Fibroblast of villous mesenchyme (primary cell): ENCODE data around the gene SFXN5. TPM values are rescaled to one million over a fixed set of nuclear protein-coding genes. Genes with fewer than 3 reads are reported as not detected.

Source experiments
- DNase-seq: peaks from one replicate; pipeline ENCODE4 v3.0.0-alpha.2; 2010; ENCODE audit warnings: low read depth
- H3K4me3 ChIP-seq: 2 replicates; pipeline ENCODE4 v1.5.1; 2011; ENCODE audit warnings: low read depth, mild to moderate bottlenecking, low read length
- total RNA-seq: library from RNA; depleted of rRNA; stranded (reverse); fragments of >200 nt; gene quantifications from 2 replicates; pipeline ENCODE4 v1.2.3, GENCODE V29; 2012
- TF ChIP-seq, protein P1 (sequence below): IDR thresholded peaks from 2 replicates; pipeline ENCODE4 v1.5.1; 2012; ENCODE audit warnings: low read depth, mild to moderate bottlenecking, low read length; ENCODE audit not compliant: insufficient read depth

SFXN5 gene
- total RNA-seq, 1 donor = 12.1 TPM

DNA sequence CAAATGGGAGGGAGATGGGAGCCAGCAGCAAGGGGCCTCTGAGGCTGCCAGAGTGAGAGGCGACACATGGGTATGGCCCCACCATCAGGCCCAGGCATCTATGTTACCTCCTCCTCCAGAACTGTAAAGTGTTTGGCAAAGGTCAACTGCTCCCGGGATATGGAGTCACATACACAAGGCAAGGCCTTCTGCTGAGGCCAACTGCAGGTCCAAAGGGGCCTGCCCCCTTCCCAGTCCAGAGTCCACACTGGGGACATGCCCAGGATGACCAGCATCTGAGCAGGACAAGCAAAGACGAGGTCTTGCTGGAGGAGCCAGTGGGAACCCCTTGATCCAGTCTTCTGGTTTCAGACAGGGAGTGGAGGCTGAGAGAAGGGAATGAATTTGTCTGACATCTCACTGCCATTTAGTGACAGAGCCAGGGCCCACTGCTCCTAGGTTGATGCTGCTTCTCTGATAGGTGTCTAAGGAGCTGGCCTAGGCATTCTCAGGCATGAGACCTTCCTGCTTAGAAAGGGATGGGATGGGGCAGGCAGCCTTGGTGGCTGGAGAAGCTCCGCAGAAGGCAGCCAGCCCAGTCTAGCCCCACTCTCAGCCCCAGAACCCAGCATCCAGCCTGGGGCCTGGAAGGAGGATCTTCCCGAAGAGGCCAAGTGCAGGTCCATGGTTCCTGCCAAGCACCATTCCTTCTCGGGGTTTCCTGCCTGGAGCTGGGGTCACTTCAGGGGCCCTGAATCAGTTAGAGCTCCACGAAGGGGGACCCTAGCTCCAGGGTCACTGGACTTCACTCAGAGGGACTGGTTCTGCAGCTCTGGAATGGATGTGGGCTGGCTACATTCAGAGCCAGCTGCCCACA, 127.7 kb downstream of the SFXN5 start:
- no peak for DNase-seq
- H3K4me3 ChIP-seq = no peak overlapping the region
- TF ChIP-seq, protein P1, sequence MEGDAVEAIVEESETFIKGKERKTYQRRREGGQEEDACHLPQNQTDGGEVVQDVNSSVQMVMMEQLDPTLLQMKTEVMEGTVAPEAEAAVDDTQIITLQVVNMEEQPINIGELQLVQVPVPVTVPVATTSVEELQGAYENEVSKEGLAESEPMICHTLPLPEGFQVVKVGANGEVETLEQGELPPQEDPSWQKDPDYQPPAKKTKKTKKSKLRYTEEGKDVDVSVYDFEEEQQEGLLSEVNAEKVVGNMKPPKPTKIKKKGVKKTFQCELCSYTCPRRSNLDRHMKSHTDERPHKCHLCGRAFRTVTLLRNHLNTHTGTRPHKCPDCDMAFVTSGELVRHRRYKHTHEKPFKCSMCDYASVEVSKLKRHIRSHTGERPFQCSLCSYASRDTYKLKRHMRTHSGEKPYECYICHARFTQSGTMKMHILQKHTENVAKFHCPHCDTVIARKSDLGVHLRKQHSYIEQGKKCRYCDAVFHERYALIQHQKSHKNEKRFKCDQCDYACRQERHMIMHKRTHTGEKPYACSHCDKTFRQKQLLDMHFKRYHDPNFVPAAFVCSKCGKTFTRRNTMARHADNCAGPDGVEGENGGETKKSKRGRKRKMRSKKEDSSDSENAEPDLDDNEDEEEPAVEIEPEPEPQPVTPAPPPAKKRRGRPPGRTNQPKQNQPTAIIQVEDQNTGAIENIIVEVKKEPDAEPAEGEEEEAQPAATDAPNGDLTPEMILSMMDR = no peak

DNA sequence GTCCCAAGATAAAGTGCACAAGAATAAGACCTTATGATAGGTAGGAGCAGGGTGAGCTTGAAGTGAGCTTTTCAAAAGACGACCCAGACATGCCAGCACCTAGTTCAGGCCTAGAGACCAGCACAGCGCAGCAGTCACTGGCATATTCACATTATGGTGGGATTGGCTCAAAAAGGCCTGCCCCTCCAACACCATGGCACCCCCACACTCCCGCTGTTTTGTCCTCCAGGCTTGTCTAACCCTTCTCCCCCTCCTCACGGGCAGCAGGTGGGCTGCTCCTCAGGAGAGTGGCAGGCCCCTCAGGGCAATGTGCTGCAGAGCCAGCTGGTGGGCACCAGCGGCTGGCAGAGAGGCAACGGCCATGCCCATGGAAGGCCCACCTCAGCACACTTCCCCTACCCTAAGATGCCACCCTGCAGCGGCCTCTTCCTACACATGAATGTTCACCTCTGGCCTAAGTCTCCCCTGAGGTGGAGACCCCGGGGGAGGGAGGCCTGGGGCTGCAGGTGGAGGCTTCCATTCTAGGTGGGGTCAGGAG, 128.6 kb downstream of the SFXN5 start:
- no peak overlapping the region for H3K4me3 ChIP-seq
- no peak for DNase-seq
- TF ChIP-seq, protein P1 = no peak

DNA sequence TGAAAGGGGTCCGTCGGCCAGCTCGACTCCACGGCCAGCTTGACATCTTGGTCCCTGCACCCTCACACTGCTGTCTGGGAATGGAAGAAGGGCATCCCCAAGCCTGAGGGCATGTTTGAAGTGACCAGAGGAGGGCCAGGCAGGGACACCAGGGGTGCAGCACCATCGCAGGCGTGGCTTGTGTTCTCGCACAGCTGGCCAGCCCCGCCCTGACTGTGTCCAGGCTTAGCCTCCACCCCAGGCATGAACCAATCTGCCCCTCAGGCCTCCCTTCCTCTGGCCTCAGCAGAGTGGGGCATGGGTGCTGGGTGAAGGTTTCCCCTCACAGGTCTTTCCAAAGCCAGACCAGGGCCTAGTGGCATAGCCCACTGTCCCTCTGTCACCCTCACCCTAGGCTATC, 129.2 kb downstream of the SFXN5 start:
- TF ChIP-seq, protein P1 = no peak
- DNase-seq = no peak
- H3K4me3 ChIP-seq = no peak overlapping the region

DNA sequence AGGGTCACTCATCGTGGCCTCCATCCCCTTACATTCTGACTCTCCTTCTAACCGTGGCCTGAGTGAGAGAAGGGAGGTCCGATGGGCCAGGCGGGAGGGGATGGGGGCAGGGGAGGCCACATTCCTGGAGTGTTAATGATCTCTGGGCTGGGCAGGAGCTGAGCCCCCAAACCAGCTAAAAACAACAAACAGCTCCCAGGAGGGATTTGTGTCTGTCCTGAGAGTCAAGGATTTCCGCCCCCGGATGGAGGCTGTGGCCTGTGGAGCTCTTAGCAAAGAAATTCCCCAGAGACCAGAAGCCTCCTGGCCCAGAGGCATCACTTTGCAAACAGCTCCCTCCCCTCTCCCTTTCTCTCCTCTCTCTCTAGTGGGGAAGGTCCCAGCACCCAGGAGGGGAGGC, 130.7 kb downstream of the SFXN5 start:
- peak; percentile 20 for DNase-seq
- no peak overlapping the region for H3K4me3 ChIP-seq
- TF ChIP-seq, protein P1 = no peak

DNA sequence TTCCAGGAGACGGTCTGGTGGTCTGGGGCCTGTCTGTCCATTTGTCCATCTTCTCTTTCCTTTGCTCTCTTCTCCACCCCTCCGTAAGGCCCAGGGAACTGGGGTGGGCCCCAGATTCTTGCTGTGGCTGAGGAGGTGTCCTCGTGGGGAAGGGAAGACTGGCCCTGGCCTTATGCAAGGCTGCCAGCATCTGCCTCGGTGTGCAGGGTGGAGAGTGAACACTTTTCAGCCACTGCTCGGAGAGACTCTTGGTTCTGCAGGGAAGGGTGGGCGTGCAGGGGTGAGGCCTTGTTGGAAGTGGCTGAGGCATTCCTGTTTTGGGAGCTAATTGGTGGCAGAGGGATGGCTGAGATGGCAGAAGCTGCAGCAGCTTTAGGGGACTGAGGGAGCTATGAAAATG, 131.2 kb downstream of the SFXN5 start:
- TF ChIP-seq, protein P1 = no peak
- no peak overlapping the region for H3K4me3 ChIP-seq
- no peak for DNase-seq

DNA sequence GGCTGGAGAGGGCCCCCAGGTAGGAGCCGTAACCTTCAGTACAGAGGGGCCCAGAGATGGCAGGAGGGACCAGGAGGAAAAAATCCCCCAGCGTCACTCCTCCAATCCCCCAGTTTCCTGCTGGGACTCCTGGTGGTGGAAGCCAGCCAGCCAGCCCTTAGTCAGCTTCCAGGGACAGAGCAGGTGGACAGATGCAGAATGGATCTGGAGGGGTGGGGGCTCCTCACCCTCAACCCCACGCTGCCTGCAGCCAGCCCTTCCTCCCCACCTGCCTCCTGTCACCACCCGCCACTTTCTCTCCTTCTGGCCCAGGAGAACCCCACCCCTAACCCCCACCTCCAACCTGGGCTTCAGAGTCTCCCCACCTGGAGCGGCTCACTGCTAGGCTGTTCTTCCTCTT, 133.1 kb downstream of the SFXN5 start:
- H3K4me3 ChIP-seq = no peak overlapping the region
- no peak for DNase-seq
- TF ChIP-seq, protein P1 = no peak
